GM12878 (cell line): ENCODE results near the gene GCNT1. TPM values are rescaled to one million over a fixed set of nuclear protein-coding genes. Genes with fewer than 3 reads are reported as not detected.

Experiments
- CBFB ChIP-seq: IDR thresholded peaks from 2 replicates; pipeline ENCODE4 v1.6.1; 2016; ENCODE audit warnings: antibody characterized with exemption, low read depth
- CREB1 ChIP-seq: IDR thresholded peaks from 2 replicates; pipeline ENCODE4 v1.6.1; 2012; ENCODE audit warnings: low read depth, mild to moderate bottlenecking, inconsistent platforms
- MLLT1 ChIP-seq: fragments of 450-650 bp; IDR thresholded peaks from 2 replicates; pipeline ENCODE4 v1.6.1; 2016; ENCODE audit warnings: mild to moderate bottlenecking
- NFXL1 ChIP-seq: fragments of 450-650 bp; IDR thresholded peaks from 2 replicates; pipeline ENCODE4 v1.6.1; 2017; ENCODE audit warnings: antibody characterized with exemption, mild to moderate bottlenecking, borderline replicate concordance
- PRDM15 ChIP-seq: fragments of 450-650 bp; formaldehyde crosslinking; IDR thresholded peaks from 2 replicates; pipeline ENCODE4 v1.4.0; 2020; ENCODE audit warnings: mild to moderate bottlenecking, moderate library complexity
- REST ChIP-seq: IDR thresholded peaks from 2 replicates; pipeline ENCODE4 v1.6.1; 2012; ENCODE audit warnings: mild to moderate bottlenecking, low read depth, low read length
- ZNF24 ChIP-seq: fragments of 450-650 bp; IDR thresholded peaks from 2 replicates; pipeline ENCODE4 v1.6.1; 2017; ENCODE audit warnings: antibody characterized with exemption, mild to moderate bottlenecking
- polyA plus RNA-seq, 11 experiments: library from polyadenylated mRNA; depleted of rRNA in 4 of 11; unstranded in 6 of 11; stranded (reverse) in 5 of 11; fragments of >200 nt; fragmentation: Nextera tagmentation in 4 of 11; fragmentation: Illumina TruSeq in 1 of 11; extraction: Ambion mirVana in 4 of 11; extraction: Trizol in 1 of 11; gene quantifications; 1 replicate in 1 of 11; 2 replicates in 10 of 11; pipeline versions ENCODE4 v1.2.1 to v1.2.3, GENCODE V29; 2011 to 2016; ENCODE audit warnings: inconsistent platforms in 2 of 11, missing spikeins in 2 of 11, low read depth in 1 of 11
- total RNA-seq, 4 experiments: library from RNA; depleted of rRNA in 3 of 4; stranded (reverse); fragments of >200 nt in 3 of 4; fragmentation: Illumina TruSeq in 1 of 4; extraction: Trizol in 1 of 4; gene quantifications; 2 replicates each; pipeline versions ENCODE4 v1.2.1 to v1.2.3, GENCODE V29; 2013 to 2021

GCNT1 gene
- total and polyA plus RNA-seq, 10 of the 15 experiments (the other 5 are each of a cell fraction or from before 2014, with no cell fraction given): 2.8 to 17.8 (median 7.1) TPM

- TF ChIP-seq REST: no peak
- no peak for TF ChIP-seq MLLT1
- TF ChIP-seq CBFB: no peak
- TF ChIP-seq PRDM15 (CRISPR knock-in tag): no peak
- no peak for TF ChIP-seq ZNF24
- TF ChIP-seq NFXL1: no peak
- TF ChIP-seq CREB1: no peak
- TF ChIP-seq, all 136 proteins: peak for 0
Measured at GRCh38 chr9:76534026-76534425, 75.0 kb downstream of the GCNT1 start (continued).
